AG20443 (cell line): Measurements from ENCODE around the gene ALK.

Experiments used
- DNase-seq: peaks from one replicate; pipeline ENCODE4 v3.0.0; 2012; ENCODE audit warnings: low spot score, mixed read lengths

The ALK gene

GRCh38 chr2:29157131-29157530 lies 764.3 kb downstream of the ALK start:
- no peak for DNase-seq

- DNase-seq, result peak; percentile 8
Measured at GRCh38 chr2:29155578-29155977, 765.8 kb downstream of the ALK start.

GRCh38 chr2:29154610-29155009 lies 766.8 kb downstream of the ALK start:
- no peak for DNase-seq

GRCh38 chr2:29147963-29148362 lies 773.4 kb downstream of the ALK start:
- no peak for DNase-seq

- no peak for DNase-seq
Measured at GRCh38 chr2:29146197-29146596, 775.2 kb downstream of the ALK start.

- no peak for DNase-seq
Measured at GRCh38 chr2:29143657-29144056, 777.7 kb downstream of the ALK start.
